NB4 (cell line): ENCODE measurements around the gene CADPS.

ENCODE experiments used
- CTCF ChIP-seq: IDR thresholded peaks from one replicate; pipeline ENCODE4 v1.5.1; 2012; ENCODE audit warnings: low read depth, low read length
- MAX ChIP-seq: IDR thresholded peaks from 2 replicates; pipeline ENCODE4 v1.6.1; 2011; ENCODE audit warnings: low read depth, low read length
- MYC ChIP-seq: IDR thresholded peaks from 2 replicates; pipeline ENCODE4 v1.6.1; 2011; ENCODE audit warnings: low read depth, low read length
- POLR2A ChIP-seq: IDR thresholded peaks from 2 replicates; pipeline ENCODE4 v1.6.1; 2011; ENCODE audit warnings: mild to moderate bottlenecking; ENCODE audit not compliant: insufficient read length; ENCODE audit errors: extremely low read depth

- TF ChIP-seq POLR2A (no peak), CTCF (no peak), MAX (no peak), MYC (no peak)
Measured at GRCh38 chr3:62818347-62818746, 56.9 kb downstream of the CADPS start.
